HG03521 (cell line): ENCODE data around the gene CEP170B.
"Not testable (repeated sequence)": the region's sequence is repeated elsewhere in the genome, so short reads cannot be mapped to it uniquely, and the experiment has no call there.

Experiments
- ATAC-seq: cut with Tn5 transposase; IDR thresholded peaks from one replicate; pipeline ENCODE4 v1.9.1; 2021; ENCODE audit warnings: mild to moderate bottlenecking, moderate library complexity; ENCODE audit not compliant: unreplicated experiment

CEP170B gene

DNA sequence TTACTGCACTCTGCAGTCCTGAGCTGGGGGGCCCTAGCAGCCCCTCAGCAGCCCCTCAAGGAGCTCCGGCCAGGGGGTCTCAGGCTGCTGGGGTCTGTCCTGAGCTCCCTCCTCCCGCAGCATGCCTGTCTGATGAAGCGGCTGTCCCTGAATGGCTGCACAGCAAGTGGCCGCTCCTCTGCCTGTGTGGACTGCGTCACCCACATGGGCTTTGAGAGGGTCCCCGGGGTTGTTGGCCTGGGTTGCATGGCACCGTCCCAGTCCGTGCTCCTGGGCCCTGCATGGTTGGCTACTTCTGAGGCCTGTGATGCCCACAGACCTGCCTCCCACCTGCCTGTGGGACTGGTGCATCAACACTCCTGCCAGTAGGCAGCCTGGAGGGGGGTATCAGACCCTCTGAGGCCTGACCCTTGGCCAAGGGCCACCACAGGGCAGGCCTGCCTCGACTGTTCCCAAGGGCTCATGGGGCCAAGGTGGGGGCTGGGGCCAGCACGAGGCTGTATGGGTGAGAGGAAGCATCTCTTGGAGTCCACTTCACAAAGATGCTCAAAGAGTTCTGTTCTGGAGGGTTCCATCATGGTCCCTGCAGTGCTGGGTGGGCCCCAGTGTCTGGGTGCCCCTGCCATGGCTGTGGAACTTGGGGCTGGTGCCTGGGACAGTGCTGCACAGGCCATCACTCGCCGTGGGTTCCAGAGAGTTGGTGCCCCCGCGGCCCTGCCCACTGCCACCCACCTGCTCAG is 12.2 kb downstream of the CEP170B start:
- ATAC-seq, result no peak

DNA sequence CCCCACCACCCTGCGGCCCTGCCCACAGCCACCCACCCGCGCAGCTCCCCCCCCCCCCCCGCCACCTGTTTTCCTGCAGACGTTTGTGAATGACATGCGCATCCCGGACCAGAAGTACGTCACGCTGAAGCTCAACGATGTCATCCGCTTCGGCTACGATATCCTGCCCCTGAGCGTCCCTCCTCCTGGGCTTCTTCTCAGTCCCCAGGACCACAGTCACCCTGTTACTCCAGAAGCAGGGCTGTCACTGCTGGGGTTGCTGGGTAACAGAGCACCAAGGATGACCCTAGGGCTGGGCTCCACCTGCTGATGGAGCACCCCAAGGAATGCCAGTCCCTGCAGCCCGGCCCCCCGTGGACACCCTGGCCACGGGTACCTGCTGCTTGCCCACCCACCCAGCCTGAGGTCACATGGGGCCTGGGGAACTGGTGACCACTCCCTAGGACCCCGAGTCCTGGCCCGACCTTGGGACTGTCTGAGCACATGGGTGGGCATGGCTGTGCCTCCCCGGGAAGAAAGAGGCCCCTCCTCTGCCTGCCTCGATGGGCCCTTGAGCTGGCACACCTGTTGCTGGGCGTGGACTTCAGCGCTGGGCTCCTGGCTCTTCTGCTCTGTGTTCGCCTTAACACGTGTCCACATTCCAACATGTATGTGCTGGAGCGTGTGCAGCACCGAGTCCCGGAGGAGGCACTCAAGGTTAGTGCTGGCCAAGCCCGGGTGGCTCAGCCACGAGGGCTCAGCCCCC is 12.9 kb downstream of the CEP170B start:
- no peak for ATAC-seq

DNA sequence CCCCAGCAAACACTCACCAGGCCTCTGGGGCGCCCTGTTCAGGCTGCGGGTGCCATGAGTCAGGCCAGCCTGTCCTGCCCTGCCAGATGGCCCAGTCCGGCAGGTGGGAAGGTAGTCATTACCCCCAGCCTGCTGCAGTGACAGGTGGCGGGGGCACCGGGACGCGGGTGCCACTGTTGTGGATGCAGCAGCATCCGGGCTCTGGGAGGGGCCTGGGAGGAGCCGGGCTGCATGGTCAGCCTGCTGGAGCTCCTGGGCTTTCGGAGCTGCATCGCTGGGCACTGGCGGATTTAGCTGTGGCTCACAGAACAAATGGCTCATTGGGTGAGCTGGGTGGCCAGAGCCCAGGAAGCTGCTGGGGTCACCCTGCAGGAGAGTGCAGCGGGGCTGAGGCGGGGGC is 13.5 kb downstream of the CEP170B start:
- no peak for ATAC-seq

DNA sequence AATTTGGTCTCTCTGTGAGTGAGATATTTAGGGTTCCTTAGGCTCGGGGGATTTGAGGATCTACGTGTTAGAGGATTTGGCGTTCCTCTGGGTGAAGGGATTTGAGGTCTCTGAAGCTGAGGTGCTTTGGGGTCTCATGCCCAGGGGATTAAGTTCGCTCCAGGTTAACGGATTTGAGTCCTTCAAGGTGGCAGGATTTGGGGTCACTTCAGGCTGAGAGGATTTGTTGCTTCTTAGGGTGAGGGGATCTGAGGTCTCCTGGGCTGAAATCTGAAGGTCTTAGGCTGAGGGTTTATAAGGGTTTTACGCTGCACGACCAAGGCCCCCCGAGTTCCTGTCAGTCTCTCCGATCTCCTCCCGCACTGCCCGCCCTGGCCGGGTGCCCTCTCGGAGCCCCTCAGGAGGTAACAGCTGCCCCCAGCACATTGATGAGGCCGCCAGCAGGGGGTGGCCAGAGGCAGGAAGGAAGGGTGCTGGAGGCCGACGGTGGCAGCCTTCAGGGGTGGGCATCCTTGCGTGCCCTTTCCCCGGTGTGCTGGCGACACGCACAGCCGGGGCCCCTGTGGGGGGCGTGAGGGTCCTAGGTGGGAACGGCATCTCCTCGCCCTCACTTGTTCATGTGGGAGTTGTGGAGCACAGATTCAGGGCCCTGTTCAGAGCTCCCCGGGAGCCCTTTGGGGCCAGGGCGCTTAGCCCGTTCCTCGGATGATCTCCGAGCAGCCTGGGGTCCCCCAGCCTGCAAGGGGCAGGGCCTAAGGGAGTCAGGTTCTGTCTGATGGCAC is 14.3 kb downstream of the CEP170B start:
- no peak for ATAC-seq

DNA sequence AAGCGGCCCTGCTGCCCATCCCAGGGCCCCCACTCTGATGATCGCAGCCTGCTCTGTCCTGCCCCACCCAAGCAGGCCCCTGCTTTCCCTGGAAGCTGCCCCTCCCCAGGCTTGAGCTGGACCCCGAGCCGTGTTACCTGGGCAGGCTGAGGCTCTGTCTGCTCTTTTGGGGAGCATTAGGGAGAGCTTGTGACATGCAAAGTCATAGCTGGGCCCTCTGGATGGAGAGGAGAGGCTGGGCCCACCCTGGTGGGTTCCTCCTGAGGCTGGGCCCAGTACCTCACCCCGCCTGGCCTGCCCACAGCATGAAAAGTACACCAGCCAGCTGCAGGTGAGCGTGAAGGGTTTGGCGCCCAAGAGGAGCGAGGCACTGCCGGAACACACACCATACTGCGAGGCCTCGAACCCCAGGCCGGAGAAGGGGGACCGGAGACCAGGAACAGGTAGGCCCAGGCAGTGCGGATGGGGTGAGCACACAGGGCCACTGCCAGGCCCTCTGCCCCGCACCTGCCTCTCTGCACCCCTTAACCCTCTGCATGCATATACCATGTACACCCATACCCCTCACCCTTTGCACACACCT is 15.0 kb downstream of the CEP170B start:
- no peak for ATAC-seq

DNA sequence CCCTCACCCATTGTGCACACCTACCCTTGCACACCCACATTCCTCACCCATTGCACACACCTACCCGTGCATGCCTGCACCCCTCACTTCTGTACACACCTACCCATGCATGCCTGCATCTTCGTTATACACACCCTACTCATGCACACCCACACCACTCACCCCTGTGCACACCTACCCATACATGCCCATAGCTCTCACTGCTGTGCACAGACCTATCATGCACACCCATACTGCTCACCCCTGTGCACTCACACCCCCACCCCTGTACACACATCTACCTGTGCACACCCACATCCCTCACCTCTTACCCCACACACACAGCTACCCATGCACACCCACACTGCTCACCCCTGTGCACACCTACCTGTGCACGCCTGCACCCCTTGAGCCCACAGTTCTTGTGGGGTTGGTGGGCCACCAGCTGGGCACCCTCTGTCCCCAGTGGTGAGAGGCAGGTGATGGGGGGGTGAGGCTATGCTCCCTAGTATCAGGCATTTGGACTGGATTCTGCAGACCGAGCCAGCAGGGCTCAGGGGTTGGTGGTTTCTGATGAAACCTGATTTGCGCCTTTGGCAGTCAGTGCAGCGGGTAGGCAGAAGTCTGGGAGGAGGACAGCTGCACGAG is 15.6 kb downstream of the CEP170B start:
- no peak for ATAC-seq

DNA sequence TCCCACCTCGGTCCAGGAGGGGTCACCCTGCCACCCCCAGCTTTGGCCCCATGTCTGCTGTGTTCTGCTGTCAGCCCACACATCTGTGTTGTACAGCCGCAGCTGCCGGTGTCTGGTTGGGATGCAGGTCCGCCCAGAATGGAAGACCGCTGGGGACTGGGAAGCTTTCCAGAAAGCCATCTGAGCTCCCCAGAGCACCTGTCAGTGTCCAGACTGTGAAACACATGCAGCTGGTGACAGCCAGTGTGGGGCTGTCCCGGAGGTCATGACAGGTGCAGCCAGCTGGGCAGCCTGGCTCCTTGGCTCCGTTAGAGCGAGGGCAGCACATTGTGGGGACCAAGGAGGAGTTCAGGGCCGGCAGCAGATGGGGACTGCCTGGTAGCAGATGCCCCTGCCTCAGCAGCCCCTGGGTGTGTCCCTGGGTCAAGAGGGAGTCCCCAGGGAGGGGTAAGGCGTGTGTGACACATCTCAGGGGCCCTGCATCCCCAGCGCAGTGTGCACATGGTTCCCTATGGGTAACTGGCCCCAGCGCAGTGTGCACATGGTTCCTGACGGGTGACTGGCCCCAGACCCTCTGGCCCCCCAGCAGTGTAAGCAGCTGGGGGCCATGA is 16.4 kb downstream of the CEP170B start:
- no peak for ATAC-seq

DNA sequence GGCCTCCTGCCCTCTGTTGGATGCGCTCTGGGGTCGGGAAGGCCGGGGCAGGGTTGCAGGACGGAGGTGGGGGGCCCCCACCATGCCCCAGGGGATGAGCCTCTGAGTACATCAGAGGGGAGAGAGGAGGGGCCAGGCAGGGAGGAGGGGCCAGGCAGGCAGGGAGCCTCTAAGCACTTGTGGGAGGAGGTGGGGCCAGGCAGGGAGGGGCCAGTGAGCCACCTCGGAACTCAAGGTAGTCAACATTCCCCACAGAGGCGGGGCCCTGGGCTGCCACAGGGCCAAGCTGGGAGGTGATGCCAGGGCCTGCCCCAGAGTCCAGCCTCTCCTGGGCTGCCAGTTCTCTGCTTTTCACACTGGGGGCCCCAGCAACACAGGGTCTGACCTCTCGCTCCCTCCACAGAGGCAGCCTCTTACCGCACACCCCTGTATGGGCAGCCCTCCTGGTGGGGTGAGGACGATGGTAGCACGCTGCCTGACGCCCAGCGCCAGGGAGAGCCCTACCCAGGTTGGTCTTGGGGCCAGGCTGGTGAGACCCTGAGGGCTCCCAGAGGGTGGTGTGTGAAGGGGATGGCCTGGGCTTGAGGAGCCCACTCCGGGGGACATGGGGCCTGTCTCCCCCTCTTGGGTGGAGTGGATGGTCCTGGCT is 17.4 kb downstream of the CEP170B start:
- no peak for ATAC-seq

DNA sequence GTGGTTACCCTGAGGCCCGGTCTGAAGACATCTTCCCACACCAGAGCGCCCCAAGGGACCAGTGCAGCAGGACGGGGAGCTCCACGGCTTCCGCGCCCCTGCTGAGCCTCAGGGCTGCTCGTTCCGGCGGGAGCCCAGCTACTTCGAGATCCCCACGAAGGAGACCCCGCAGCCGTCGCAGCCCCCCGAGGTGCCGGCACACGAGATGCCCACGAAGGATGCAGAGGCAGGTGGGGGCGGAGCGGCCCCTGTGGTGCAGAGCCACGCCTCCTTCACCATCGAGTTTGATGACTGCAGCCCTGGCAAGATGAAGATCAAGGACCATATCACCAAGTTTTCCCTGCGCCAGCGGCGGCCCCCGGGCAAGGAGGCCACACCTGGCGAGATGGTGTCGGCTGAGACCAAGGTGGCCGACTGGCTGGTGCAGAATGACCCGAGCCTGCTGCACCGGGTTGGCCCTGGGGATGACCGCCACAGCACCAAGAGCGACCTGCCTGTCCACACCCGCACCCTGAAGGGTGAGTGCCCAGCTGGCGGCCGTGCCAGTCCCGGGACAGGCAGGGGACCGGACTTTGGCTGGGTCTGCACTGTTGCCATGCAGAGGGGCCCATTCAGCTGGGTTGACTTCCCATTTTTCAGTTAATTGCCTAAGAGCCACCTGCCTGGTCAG is 18.1 kb downstream of the CEP170B start:
- no peak for ATAC-seq

DNA sequence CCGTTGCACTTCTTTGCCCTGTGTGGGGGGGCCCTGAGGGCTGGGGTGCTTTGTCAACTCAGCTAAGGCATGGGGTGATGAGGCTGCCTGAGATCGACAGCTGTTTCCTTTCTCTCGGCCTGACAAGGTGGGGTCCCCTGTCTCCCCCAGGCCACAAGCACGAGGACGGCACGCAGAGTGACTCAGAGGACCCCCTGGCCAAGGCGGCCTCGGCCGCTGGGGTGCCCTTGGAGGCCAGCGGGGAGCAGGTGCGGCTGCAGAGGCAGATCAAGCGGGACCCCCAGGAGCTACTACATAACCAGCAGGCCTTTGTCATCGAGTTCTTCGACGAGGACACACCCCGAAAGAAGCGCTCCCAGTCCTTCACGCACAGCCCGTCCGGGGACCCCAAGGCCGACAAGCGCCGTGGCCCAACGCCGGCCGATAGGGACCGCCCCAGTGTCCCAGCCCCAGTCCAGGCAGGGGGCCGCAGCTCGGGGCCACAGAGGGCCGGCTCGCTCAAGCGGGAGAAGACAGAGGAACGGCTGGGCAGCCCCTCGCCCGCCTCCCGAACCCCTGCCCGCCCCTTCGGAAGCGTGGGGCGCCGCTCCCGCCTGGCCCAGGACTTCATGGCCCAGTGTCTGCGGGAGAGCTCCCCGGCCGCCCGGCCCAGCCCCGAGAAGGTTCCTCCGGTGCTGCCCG is 18.8 kb downstream of the CEP170B start:
- ATAC-seq, result no peak

DNA sequence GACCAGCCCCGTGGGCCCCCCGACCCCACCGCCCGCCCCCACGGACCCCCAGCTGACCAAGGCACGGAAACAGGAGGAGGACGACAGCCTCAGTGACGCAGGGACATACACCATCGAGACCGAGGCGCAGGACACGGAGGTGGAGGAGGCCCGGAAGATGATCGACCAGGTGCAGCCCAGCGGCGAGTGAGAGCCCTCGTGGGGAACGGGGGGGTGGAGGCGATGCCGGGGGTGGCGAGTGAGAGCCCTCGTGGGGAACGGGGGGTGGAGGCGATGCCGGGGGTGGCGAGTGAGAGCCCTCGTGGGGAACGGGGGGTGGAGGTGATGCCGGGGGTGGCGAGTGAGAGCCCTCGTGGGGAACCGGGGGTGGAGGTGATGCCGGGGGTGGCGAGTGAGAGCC is 19.3 kb downstream of the CEP170B start:
- not testable (repeated sequence) for ATAC-seq

DNA sequence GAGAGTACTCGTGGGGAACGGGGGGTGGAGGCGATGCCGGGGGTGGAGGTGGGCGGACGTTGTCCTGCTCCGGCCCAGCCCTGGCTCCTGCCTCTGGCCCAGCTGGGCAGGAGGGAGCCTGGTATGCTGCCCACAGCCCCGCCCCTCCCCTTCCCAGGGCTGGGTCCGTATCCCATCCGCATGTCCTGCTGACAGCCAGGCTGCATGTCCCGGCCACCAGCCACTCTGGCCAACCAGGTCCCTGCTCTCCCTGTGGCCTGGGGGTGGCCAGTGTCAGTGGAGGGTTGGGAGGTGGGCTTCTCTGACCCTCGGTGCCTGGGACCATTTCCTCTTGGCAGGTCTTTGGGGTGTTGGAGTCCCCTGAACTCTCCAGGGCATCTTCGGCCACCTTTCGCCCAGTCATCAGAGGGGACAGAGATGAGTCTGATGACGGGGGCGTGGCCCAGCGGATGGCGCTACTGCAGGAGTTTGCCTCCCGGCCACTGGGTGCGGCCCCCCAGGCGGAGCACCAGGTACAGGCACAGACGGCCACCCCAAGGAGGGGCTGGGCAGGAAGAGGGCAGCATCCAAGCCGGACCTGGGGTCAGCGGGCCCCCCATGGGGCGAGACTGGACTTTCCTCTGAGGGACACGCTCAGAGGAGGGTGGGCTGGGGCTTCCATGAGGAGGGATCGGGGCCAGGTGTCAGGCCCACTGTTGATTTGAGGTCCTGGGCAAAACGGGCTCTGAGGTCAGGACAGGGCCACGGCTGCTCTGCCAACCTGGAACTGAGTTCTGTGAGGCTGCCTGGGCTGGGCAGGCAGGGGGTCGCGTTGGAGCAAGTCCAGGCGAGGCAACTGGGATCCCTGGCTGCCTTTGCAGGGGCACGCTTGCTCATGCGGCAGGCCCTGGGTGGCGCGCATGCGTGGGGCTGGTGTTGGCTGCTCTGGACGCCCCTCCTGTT is 20.2 kb downstream of the CEP170B start:
- ATAC-seq, result no peak

DNA sequence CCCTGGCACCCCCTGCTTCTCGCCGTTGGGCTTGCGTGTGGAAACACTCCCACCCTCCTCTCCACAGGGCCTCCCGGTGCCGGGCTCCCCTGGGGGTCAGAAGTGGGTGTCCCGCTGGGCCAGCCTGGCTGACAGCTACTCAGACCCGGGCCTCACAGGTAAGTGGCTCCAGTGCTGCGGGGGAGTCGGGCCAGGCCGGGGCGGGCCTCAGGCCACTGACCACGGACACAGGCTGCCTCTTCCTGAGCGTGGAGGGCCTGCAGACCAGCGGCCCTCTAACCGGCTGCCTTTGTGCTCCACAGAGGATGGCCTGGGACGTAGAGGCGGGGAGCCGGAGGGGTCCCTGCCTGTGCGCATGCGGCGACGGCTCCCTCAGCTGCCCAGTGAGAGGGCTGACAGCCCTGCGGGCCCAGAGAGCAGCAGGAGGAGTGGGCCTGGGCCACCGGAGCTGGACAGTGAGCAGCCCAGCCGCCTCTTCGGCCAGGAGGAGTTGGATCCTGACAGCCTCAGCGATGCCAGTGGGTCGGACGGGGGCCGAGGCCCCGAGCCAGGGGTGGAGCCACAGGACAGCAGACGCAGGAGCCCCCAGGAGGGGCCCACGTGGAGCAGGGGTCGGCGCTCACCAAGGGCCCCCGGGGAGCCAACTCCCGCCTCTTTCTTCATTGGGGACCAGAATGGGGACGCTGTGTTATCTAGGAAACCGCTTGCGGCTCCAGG is 21.1 kb downstream of the CEP170B start:
- no peak for ATAC-seq

DNA sequence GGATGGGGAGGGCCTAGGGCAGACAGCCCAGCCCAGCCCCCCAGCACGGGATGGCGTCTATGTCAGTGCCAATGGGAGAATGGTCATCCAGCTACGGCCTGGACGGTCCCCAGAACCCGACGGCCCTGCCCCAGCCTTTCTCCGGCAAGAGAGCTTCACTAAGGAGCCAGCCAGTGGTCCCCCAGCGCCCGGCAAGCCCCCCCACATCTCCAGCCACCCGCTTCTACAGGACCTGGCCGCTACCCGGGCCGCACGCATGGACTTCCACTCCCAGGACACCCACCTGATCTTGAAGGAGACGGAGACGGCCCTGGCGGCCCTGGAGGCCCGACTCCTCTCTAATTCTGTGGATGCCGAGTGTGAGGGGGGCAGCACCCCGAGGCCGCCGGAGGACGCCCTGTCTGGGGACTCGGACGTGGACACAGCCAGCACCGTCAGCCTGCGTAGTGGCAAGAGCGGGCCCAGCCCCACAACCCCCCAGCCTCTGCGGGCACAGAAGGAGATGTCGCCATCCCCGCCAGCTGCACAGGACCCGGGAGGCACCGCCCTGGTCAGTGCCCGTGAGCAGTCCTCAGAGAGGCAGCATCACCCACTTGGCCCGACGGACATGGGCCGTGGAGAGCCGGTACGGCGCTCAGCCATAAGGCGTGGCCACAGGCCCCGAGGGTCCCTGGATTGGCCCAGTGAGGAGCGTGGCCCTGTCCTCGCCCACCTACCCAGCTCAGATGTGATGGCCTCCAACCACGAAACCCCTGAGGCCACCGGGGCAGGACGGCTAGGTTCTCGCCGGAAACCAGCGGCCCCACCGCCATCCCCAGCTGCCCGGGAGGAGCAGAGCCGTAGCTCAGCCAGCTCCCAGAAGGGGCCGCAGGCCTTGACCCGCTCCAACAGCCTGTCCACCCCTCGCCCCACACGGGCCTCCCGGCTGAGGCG is 21.9 kb downstream of the CEP170B start:
- ATAC-seq, result no peak

DNA sequence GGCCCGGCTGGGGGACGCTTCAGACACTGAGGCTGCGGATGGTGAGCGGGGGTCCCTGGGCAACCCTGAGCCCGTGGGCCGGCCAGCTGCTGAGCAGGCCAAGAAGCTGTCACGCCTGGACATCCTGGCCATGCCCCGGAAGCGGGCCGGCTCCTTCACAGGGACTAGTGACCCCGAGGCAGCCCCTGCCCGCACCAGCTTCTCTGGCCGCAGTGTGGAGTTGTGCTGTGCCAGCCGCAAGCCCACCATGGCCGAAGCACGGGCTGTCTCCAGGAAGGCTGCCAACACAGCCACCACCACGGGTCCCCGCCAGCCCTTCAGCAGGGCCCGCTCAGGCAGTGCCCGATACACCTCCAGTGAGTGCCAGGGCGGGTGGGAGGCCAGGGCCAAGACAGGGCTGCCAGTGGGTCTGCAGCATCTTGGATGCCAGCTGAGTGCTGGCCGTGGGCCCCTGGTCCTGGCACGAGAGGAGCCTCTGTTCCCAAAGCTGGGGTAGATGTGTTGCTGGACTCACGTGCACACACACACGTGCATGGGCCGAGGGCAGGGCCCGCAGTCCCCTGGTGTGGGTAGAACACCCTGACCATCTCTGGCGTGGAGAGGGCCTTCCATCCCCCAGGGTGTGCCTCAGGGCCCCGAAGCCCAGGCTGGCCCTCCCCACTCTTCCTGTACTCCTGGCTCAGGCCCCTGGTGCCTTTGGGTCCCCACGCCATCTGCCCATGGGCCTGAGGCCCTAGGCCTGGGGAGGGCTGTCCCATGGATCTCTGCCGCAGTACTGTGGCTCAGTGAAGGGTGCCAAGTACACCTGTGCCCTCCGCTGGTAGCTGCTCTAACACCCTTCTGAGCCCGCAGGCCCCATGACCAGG is 22.8 kb downstream of the CEP170B start:
- ATAC-seq, result no peak
